HepG2 (cell line): ENCODE results near the gene CAMSAP1. TPM values are rescaled to one million over a fixed set of nuclear protein-coding genes. Genes with fewer than 3 reads are reported as not detected.

Experiments used
- ATAC-seq: fragments of 200-7000 bp; cut with Tn5 transposase; 3 replicates; pipeline ENCODE4 v1.9.1; 2020; ENCODE audit warnings: mild to moderate bottlenecking, moderate library complexity
- BruUV-seq: library from RNA; stranded (reverse); fragments of 400-500 nt; replicated peaks from 2 replicates; lab custom pipeline; 2021; lab: Mats Ljungman, UMichigan
- CTCF ChIA-PET: fragments of 300-600 bp; formaldehyde crosslinking; extraction: SDS; loops from one replicate; lab custom pipeline; 2021; ENCODE audit warnings: low total read pairs, inconsistent platforms, low intra/inter-chr PET ratio; lab: Yijun Ruan, JAX
- POLR2A ChIA-PET: fragments of 350-600 bp; sonication (Branson Sonifier 250); formaldehyde crosslinking; loops from one replicate; lab custom pipeline; 2020; ENCODE audit warnings: antibody characterized with exemption, inconsistent platforms; lab: Yijun Ruan, JAX
- DNase-seq: peaks from one replicate; pipeline ENCODE4 v3.0.0-alpha.2; 2015; ENCODE audit warnings: low spot score
- FAIRE-seq: peaks from 3 replicates; lab custom pipeline; 2011; peaks lifted over from hg19 to GRCh38; lab: Jason Lieb, UNC
- H2AFZ ChIP-seq: one replicate; pipeline ENCODE4 v1.6.1; 2011; ENCODE audit warnings: low read length, inconsistent platforms
- H3K27ac ChIP-seq: fragments of 300-600 bp; 3 replicates; pipeline ENCODE4 v1.8.0; 2011; ENCODE audit warnings: mixed run types, mild to moderate bottlenecking, mixed read lengths, low read length, inconsistent platforms; ENCODE audit not compliant: insufficient read depth; ENCODE audit errors: extremely low read length
- H3K27me3 ChIP-seq, 2 experiments: fragments of 200-600 bp in 1 of 2; 2 replicates in 1 of 2; 3 replicates in 1 of 2; pipeline versions ENCODE4 v1.6.0 to v1.8.0; 2011; ENCODE audit warnings: low read length in 2 of 2, mild to moderate bottlenecking in 2 of 2, moderate library complexity in 2 of 2, inconsistent platforms in 1 of 2; ENCODE audit not compliant: insufficient read depth in 2 of 2, control insufficient read depth in 1 of 2
- H3K36me3 ChIP-seq, 2 experiments: fragments of 200-600 bp in 1 of 2; replicated peaks in 1 of 2; 2 replicates in 1 of 2; 3 replicates in 1 of 2; pipeline versions ENCODE4 v1.5.1 to v1.8.0; 2011; ENCODE audit warnings: low read length in 2 of 2, inconsistent platforms in 1 of 2; ENCODE audit not compliant: insufficient read depth in 2 of 2, control insufficient read depth in 1 of 2
- H3K4me1 ChIP-seq: 2 replicates; pipeline ENCODE4 v1.5.1; 2012; ENCODE audit warnings: low read length, inconsistent platforms; ENCODE audit not compliant: insufficient read depth
- H3K4me2 ChIP-seq: 2 replicates; pipeline ENCODE4 v1.6.0; 2011; ENCODE audit warnings: low read depth, low read length, inconsistent platforms
- H3K4me3 ChIP-seq, 3 experiments: fragments of 200-600 bp in 1 of 3; sonication (generic), shearing (Covaris generic) in 1 of 3; replicated peaks in 1 of 3; 2 replicates each; pipeline ENCODE4 v1.5.1; 2011 to 2016; ENCODE audit warnings: low read length in 3 of 3, inconsistent platforms in 2 of 3, low read depth in 2 of 3, mild to moderate bottlenecking in 2 of 3, control low read depth in 1 of 3, mixed read lengths in 1 of 3; ENCODE audit not compliant: insufficient read depth in 1 of 3
- H3K79me2 ChIP-seq: one replicate; pipeline ENCODE4 v1.6.1; 2011; ENCODE audit warnings: low read length, inconsistent platforms; ENCODE audit not compliant: insufficient read depth
- H3K9ac ChIP-seq: 2 replicates; pipeline ENCODE4 v1.6.0; 2011; ENCODE audit warnings: mild to moderate bottlenecking, low read depth, low read length, inconsistent platforms; ENCODE audit not compliant: insufficient read depth
- H3K9me3 ChIP-seq: 2 replicates; pipeline ENCODE4 v1.5.1; 2012; ENCODE audit warnings: mild to moderate bottlenecking, low read length
- H4K20me1 ChIP-seq: 2 replicates; pipeline ENCODE4 v1.6.0; 2011; ENCODE audit warnings: inconsistent platforms, mild to moderate bottlenecking, low read length, moderate library complexity; ENCODE audit not compliant: insufficient read depth
- EED ChIP-seq: sonication (generic); formaldehyde crosslinking; IDR thresholded peaks from 2 replicates; pipeline ENCODE4 v1.5.0; 2020; ENCODE audit warnings: mild to moderate bottlenecking, missing genetic modification reagents
- ELK4 ChIP-seq: sonication (generic); formaldehyde crosslinking; IDR thresholded peaks from 2 replicates; pipeline ENCODE4 v1.9.0; 2021; ENCODE audit warnings: missing genetic modification reagents, borderline replicate concordance
- KAT8 ChIP-seq: IDR thresholded peaks from 2 replicates; pipeline ENCODE4 v1.6.1; 2016; ENCODE audit warnings: missing genetic modification reagents, missing compliant biosample characterization
- MIER2 ChIP-seq: IDR thresholded peaks from 2 replicates; pipeline ENCODE4 v1.6.1; 2016; ENCODE audit warnings: missing biosample characterization, missing genetic modification reagents
- MLX ChIP-seq: IDR thresholded peaks from 2 replicates; pipeline ENCODE4 v1.6.1; 2016
- PRDM15 ChIP-seq: sonication (generic); formaldehyde crosslinking; IDR thresholded peaks from 2 replicates; pipeline ENCODE4 v1.4.0; 2020; ENCODE audit warnings: missing genetic modification reagents
- SRSF9 ChIP-seq: fragments of 200-400 bp; formaldehyde crosslinking; IDR thresholded peaks from 2 replicates; pipeline ENCODE4 v1.6.1; 2018; ENCODE audit warnings: borderline replicate concordance, mild to moderate bottlenecking, low read depth, low read length; ENCODE audit not compliant: insufficient read depth, poor library complexity, severe bottlenecking
- TOE1 ChIP-seq: sonication (generic); formaldehyde crosslinking; IDR thresholded peaks from 2 replicates; pipeline ENCODE4 v1.4.0; 2020; ENCODE audit warnings: mild to moderate bottlenecking, missing genetic modification reagents
- ZNF235 ChIP-seq: sonication (generic); formaldehyde crosslinking; IDR thresholded peaks from 2 replicates; pipeline ENCODE4 v1.8.1; 2023; ENCODE audit warnings: mild to moderate bottlenecking, missing genetic modification reagents, borderline replicate concordance
- ZNF367 ChIP-seq: sonication (generic); formaldehyde crosslinking; IDR thresholded peaks from 2 replicates; pipeline ENCODE4 v1.4.0; 2020; ENCODE audit warnings: missing genetic modification reagents, borderline replicate concordance
- WGBS: methylation state at CpG from one replicate; pipeline ENCODE4 v1.1.6; 2017; ENCODE audit warnings: low lambda C conversion rate; 5-methylcytosine and 5-hydroxymethylcytosine counted together
- in situ Hi-C: cut with HindIII; loops from 2 replicates; pipeline ENCODE4 v1.10.0; 2017; ENCODE audit warnings: low pct_unique_long_range_greater_than_20kb; ENCODE audit not compliant: extremely low pct_ligation_motif_present
- intact Hi-C: fragments of 100-400 bp; cut with micrococcal nuclease; formaldehyde crosslinking; loops from one replicate; pipeline ENCODE4 v1.10.0; 2022; ENCODE audit not compliant: unreplicated experiment
- polyA plus RNA-seq, 8 experiments: library from polyadenylated mRNA; depleted of rRNA in 3 of 8; stranded (reverse) in 7 of 8; unstranded in 1 of 8; fragments of >200 nt; fragmentation: Illumina TruSeq in 4 of 8; extraction: Trizol in 4 of 8; gene quantifications; 2 replicates each; pipeline versions ENCODE4 v1.2.1 to v1.2.3, GENCODE V29; 2011 to 2016; ENCODE audit warnings: low read depth in 4 of 8, missing spikeins in 1 of 8, mixed read lengths in 1 of 8; ENCODE audit not compliant: insufficient read depth in 1 of 8
- total RNA-seq, 5 experiments: library from RNA; depleted of rRNA; stranded (reverse); fragments of >200 nt; fragmentation: Illumina TruSeq; extraction: Trizol; gene quantifications; 2 replicates each; pipeline ENCODE4 v1.2.3, GENCODE V29; 2016; ENCODE audit warnings: low read depth in 1 of 5

The CAMSAP1 gene
- total and polyA plus RNA-seq, 2 of the 13 experiments (the other 11 are each of a cell fraction or from before 2014, with no cell fraction given), result 3.8 to 12.4 TPM

GRCh38 chr9:135840107-135840506 lies 67.2 kb downstream of the CAMSAP1 start:
- Histone ChIP-seq H2AFZ (no peak overlapping the region), H4K20me1 (no peaks in the 10 kb centered on the region), H3K4me3 (no peak overlapping the region)
- DNase-seq, result no peak
- in situ Hi-C loops, result no loop called here
- TF ChIP-seq PRDM15 (CRISPR knock-in tag) (no peak), EED (no peak), TOE1 (CRISPR knock-in tag) (no peak), ZNF367 (CRISPR knock-in tag) (no peak), ZNF235 (CRISPR knock-in tag) (no peak), KAT8 (CRISPR knock-in tag) (no peak), MIER2 (no peak), MLX (CRISPR knock-in tag) (no peak), ELK4 (CRISPR knock-in tag) (no peak), SRSF9 (no peak)
- TF ChIP-seq, all 625 proteins: peak for 0
- Histone ChIP-seq H3K9me3 (no peaks in the 10 kb centered on the region), H3K4me1 (no peaks in the 10 kb centered on the region), H3K9ac (no peak overlapping the region), H3K27ac (no peak overlapping the region), H3K36me3 (peaks cover 0 to 11% of the 10 kb centered on the region in 2 experiments; a peak in 4 of 5 replicates), H3K79me2 (no peaks in the 10 kb centered on the region), H3K27me3 (no peaks in the 10 kb centered on the region), H3K4me2 (no peak overlapping the region)
- intact Hi-C loops, result no loop called here
- CTCF ChIA-PET, result no interaction called here
- no peak for FAIRE-seq
- ATAC-seq, result no peak
- 99% methylated on average over 7 of the region's 9 CpGs for WGBS
- BruUV-seq, result no TSS peak
- POLR2A ChIA-PET, result no interaction called here
